H9 (cell line): Measurements from ENCODE around the gene PDE5A. TPM values are rescaled to one million over a fixed set of nuclear protein-coding genes. Genes with fewer than 3 reads are reported as not detected.

Experiments used
- DNase-seq: peaks from one replicate; pipeline ENCODE4 v3.0.0-alpha.2; 2017
- H2AFZ ChIP-seq: one replicate; pipeline ENCODE4 v1.6.1; 2013; ENCODE audit warnings: mild to moderate bottlenecking, low read length, control low read depth, moderate library complexity
- H2AK5ac ChIP-seq: 2 replicates; pipeline ENCODE4 v1.6.1; 2013; ENCODE audit warnings: low read length, control low read depth, mixed read lengths; ENCODE audit not compliant: insufficient read length
- H2BK120ac ChIP-seq: one replicate; pipeline ENCODE4 v1.6.1; 2013; ENCODE audit warnings: low read depth, mild to moderate bottlenecking, low read length, control low read depth, inconsistent platforms; ENCODE audit not compliant: poor library complexity, severe bottlenecking
- H2BK12ac ChIP-seq: 2 replicates; pipeline ENCODE4 v1.6.1; 2013; ENCODE audit warnings: low read length, control low read depth, mixed read lengths, low read depth; ENCODE audit not compliant: insufficient read length
- H2BK15ac ChIP-seq: 2 replicates; pipeline ENCODE4 v1.6.1; 2013; ENCODE audit warnings: low read depth, low read length, control low read depth
- H2BK20ac ChIP-seq: one replicate; pipeline ENCODE4 v1.6.1; 2013; ENCODE audit warnings: low read depth, mild to moderate bottlenecking, low read length, control low read depth, inconsistent platforms; ENCODE audit not compliant: poor library complexity, severe bottlenecking
- H2BK5ac ChIP-seq: 2 replicates; pipeline ENCODE4 v1.6.1; 2013; ENCODE audit warnings: low read length, control low read depth, mixed read lengths; ENCODE audit not compliant: insufficient read length
- H3K14ac ChIP-seq: 2 replicates; pipeline ENCODE4 v1.6.1; 2013; ENCODE audit warnings: low read length, control low read depth; ENCODE audit not compliant: insufficient read depth
- H3K18ac ChIP-seq: 2 replicates; pipeline ENCODE4 v1.6.1; 2013; ENCODE audit warnings: low read depth, mild to moderate bottlenecking, mixed read lengths, low read length, control low read depth; ENCODE audit not compliant: insufficient read length
- H3K23ac ChIP-seq: 2 replicates; pipeline ENCODE4 v1.6.1; 2013; ENCODE audit warnings: low read length, control low read depth, mixed read lengths, low read depth; ENCODE audit not compliant: insufficient read length
- H3K23me2 ChIP-seq: 2 replicates; pipeline ENCODE4 v1.6.1; 2013; ENCODE audit warnings: low read depth, mild to moderate bottlenecking, mixed read lengths, low read length, control low read depth; ENCODE audit not compliant: insufficient read length, poor library complexity, severe bottlenecking
- H3K27ac ChIP-seq: 2 replicates; pipeline ENCODE4 v1.5.1; 2013; ENCODE audit warnings: low read length, control low read depth, mixed read lengths, low read depth; ENCODE audit not compliant: insufficient read length
- H3K27me3 ChIP-seq: 2 replicates; pipeline ENCODE4 v1.6.1; 2013; ENCODE audit warnings: low read length, control low read depth, inconsistent platforms; ENCODE audit not compliant: insufficient read depth
- H3K4ac ChIP-seq: 2 replicates; pipeline ENCODE4 v1.6.1; 2013; ENCODE audit warnings: low read depth, mild to moderate bottlenecking, control low read depth, inconsistent platforms, low read length, moderate library complexity
- H3K4me1 ChIP-seq: 2 replicates; pipeline ENCODE4 v1.6.1; 2013; ENCODE audit warnings: low read length, control low read depth, inconsistent platforms; ENCODE audit not compliant: insufficient read depth
- H3K4me2 ChIP-seq: 2 replicates; pipeline ENCODE4 v1.6.1; 2013; ENCODE audit warnings: low read length, control low read depth, mixed read lengths; ENCODE audit not compliant: insufficient read length, insufficient read depth
- H3K56ac ChIP-seq: 2 replicates; pipeline ENCODE4 v1.6.1; 2013; ENCODE audit warnings: low read depth, mild to moderate bottlenecking, mixed read lengths, low read length, control low read depth; ENCODE audit not compliant: insufficient read length
- H3K79me1 ChIP-seq: 2 replicates; pipeline ENCODE4 v1.6.1; 2013; ENCODE audit warnings: low read depth, mild to moderate bottlenecking, moderate library complexity, low read length, control low read depth, inconsistent platforms; ENCODE audit not compliant: insufficient read depth, poor library complexity, severe bottlenecking
- H3K79me2 ChIP-seq: 2 replicates; pipeline ENCODE4 v1.6.1; 2013; ENCODE audit warnings: low read length, control low read depth, inconsistent platforms; ENCODE audit not compliant: insufficient read depth
- H3K9ac ChIP-seq: 2 replicates; pipeline ENCODE4 v1.6.1; 2013; ENCODE audit warnings: low read length, control low read depth, mixed read lengths; ENCODE audit not compliant: insufficient read length; ENCODE audit errors: extremely low read depth
- H3K9me3 ChIP-seq: one replicate; pipeline ENCODE4 v1.6.1; 2013; ENCODE audit warnings: low read depth, low read length, inconsistent platforms; ENCODE audit not compliant: control insufficient read depth
- H3T11ph ChIP-seq: one replicate; pipeline ENCODE4 v1.6.1; 2013; ENCODE audit warnings: mild to moderate bottlenecking, low read length, control low read depth, inconsistent platforms
- H4K20me1 ChIP-seq: one replicate; pipeline ENCODE4 v1.6.1; 2013; ENCODE audit not compliant: control insufficient read depth, insufficient read length, insufficient read depth
- H4K5ac ChIP-seq: 2 replicates; pipeline ENCODE4 v1.6.1; 2013; ENCODE audit warnings: low read depth, mild to moderate bottlenecking, mixed read lengths, low read length, control low read depth; ENCODE audit not compliant: insufficient read length
- H4K8ac ChIP-seq: replicated peaks from 2 replicates; pipeline ENCODE4 v1.6.1; 2013; ENCODE audit warnings: low read length, control low read depth, mixed read lengths, low read depth; ENCODE audit not compliant: insufficient read length
- H4K91ac ChIP-seq: 2 replicates; pipeline ENCODE4 v1.6.1; 2013; ENCODE audit warnings: low read depth, mild to moderate bottlenecking, moderate library complexity, mixed read lengths, low read length, control low read depth; ENCODE audit not compliant: insufficient read length
- H3K27ac Mint-ChIP-seq, 3 experiments: 2 replicates in 2 of 3; 3 replicates in 1 of 3; pipeline ENCODE4 v1.8.0; 2020 to 2021; ENCODE audit warnings: mixed read lengths in 3 of 3, mild to moderate bottlenecking in 1 of 3, moderate library complexity in 1 of 3
- H3K27me3 Mint-ChIP-seq: 2 replicates; pipeline ENCODE4 v1.8.0; 2021; ENCODE audit warnings: low read depth, mild to moderate bottlenecking, moderate library complexity, mixed read lengths
- H3K36me3 Mint-ChIP-seq, 3 experiments: 2 replicates in 2 of 3; 3 replicates in 1 of 3; pipeline ENCODE4 v1.8.0; 2020 to 2021; ENCODE audit warnings: low read depth in 3 of 3, mixed read lengths in 3 of 3; ENCODE audit not compliant: insufficient read depth in 1 of 3
- H3K4me1 Mint-ChIP-seq, 2 experiments: 2 replicates each; pipeline ENCODE4 v1.8.0; 2020; ENCODE audit warnings: mixed read lengths in 2 of 2
- H3K4me3 Mint-ChIP-seq, 2 experiments: 2 replicates in 1 of 2; 3 replicates in 1 of 2; pipeline ENCODE4 v1.8.0; 2020 to 2021; ENCODE audit warnings: mild to moderate bottlenecking in 2 of 2, mixed read lengths in 2 of 2, moderate library complexity in 1 of 2
- H3K9me3 Mint-ChIP-seq, 2 experiments: 2 replicates in 1 of 2; 3 replicates in 1 of 2; pipeline ENCODE4 v1.8.0; 2020; ENCODE audit warnings: mild to moderate bottlenecking in 2 of 2, mixed read lengths in 2 of 2, moderate library complexity in 1 of 2
- CTCF ChIP-seq: fragments of 200-600 bp; sonication (generic); conservative IDR thresholded peaks from 3 replicates; pipeline ENCODE4 v1.8.0; 2021; ENCODE audit warnings: antibody characterized with exemption, mild to moderate bottlenecking
- WGBS: extraction: QIAGEN DNeasy Blood & Tissue Kit; methylation state at CpG from one replicate; pipeline ENCODE4 v1.1.7; 2013; ENCODE audit warnings: missing lambda C conversion rate, low lambda C conversion rate, mixed read lengths; ENCODE audit not compliant: insufficient read length; ENCODE audit errors: extremely low coverage; 5-methylcytosine and 5-hydroxymethylcytosine counted together
- total RNA-seq: library from RNA; stranded (reverse); gene quantifications from 2 replicates; pipeline ENCODE4 v1.2.1, GENCODE V29; 2021

The PDE5A gene
- total RNA-seq, 1 experiment from 2014 or later: 15.7 TPM

DNA sequence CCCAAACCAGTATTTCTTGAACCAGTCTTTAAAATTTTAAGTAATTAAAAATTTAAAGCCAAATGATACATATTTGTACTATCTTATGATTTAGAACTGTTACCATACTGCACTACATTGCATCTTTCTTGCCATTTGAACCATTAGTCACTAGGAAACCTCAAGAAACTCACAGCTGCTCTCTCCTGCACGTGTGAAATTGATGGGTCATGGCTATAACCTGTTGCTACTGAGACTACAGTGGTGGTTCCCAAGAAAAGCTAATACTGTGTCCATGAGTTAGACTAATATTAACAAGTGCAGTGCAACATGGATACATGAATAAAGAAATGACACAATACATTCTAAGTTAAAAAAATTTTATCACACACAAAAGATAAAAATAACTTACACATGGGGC lies 88.4 kb downstream of the PDE5A start:
- Histone ChIP-seq H3K4ac (no peak overlapping the region), H3K79me2 (no peaks in the 10 kb centered on the region), H3K9ac (no peak overlapping the region), H3K9me3 (no peaks in the 10 kb centered on the region), H3K14ac (no peak overlapping the region), H4K20me1 (no peaks in the 10 kb centered on the region), H2BK12ac (no peak overlapping the region), H2BK5ac (no peak overlapping the region), H4K5ac (no peak overlapping the region), H3K27me3 (no peaks in the 10 kb centered on the region), H2BK15ac (no peak overlapping the region), H3K27ac (no peak overlapping the region), H2BK20ac (no peak overlapping the region), H4K91ac (no peak overlapping the region), H2AFZ (no peak overlapping the region), H3K23ac (no peak overlapping the region), H2AK5ac (no peak overlapping the region), H3K23me2 (no peaks in the 10 kb centered on the region), H3K79me1 (no peaks in the 10 kb centered on the region), H3K4me1 (no peaks in the 10 kb centered on the region), H3K18ac (no peak overlapping the region), H3T11ph (no peak overlapping the region), H3K56ac (no peak overlapping the region), H2BK120ac (no peak overlapping the region), H4K8ac (no peak overlapping the region), H3K4me2 (no peak overlapping the region)
- H3K27ac Mint-ChIP-seq: no peak overlapping the region
- peaks cover 20 to 39% (median 32%) of the 10 kb centered on the region in 3 experiments for H3K36me3 Mint-ChIP-seq
- peaks cover 3% of the 10 kb centered on the region in 2 experiments for H3K9me3 Mint-ChIP-seq
- H3K4me3 Mint-ChIP-seq: no peak overlapping the region
- no peak for DNase-seq
- peaks cover 10 to 12% of the 10 kb centered on the region in 2 experiments for H3K4me1 Mint-ChIP-seq
- H3K27me3 Mint-ChIP-seq: no peaks in the 10 kb centered on the region
- no CpG with 5 or more reads among the region's 1 CpG for WGBS
- TF ChIP-seq CTCF: no peak
